ENCODE measurements around the gene OSBPL1A.

DNA sequence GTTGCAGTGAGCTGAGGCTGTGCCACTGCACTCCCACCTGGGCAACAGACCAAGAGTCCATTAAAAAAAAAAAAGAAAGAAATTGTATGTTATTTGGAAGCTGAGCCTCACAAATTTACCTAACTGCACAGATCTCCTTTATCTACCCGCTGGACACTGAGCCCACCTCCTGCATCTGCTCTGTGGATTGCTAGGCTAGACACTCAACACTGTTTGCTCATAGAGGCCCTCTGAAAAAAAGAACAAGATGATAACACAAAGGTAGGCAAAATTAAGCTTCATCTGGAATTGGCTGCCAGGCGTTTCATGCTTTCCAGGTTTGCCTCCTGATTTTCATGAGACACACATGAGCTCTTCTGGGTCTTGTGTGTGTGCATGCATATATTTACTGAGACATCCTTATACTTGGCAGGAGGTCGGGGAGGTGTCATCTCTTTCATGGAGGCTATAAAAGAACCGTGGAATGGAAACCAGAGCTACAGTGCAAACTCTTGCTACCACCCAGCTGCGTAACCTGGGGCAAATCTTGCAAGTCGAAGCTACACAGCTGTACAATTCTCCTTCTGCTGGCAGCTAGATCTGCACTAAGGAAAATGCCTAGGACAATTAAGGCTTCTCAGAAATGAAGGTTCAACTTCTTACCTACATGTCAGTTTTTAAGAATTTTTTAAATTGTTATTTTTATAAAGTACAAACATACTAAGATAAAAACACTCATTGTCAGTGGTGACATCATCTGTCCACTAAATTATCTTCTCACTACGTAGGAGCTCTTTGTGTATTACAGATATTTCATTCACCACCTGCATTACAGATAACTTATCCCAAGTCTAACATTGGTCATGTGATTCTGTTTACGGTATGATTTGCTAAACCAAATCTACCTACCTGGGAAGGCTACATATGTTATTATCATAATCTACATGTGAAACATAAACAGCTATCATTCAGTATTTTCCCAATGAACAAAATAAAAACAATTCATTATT, 195.6 kb downstream of the OSBPL1A start:
- TF ChIP-seq EZH2 (IDR thresholded peaks at IDR 0.05; ENCODE audit: insufficient read depth, poor library complexity, severe bottlenecking) (no peak), EZH2phosphoT487 (IDR thresholded peaks at IDR 0.05; ENCODE audit: insufficient read depth, low read depth) (no peak)

Data from GM23248 (cell line).